Activated gamma-delta T cell treated with Interleukin-2 at 50 U/mL for 16 hours (primary cell): Measurements from ENCODE around the gene HDAC2.
A peak's percentile ranks its signal among the peaks of the same experiment; 100 is the strongest.
"Not testable (repeated sequence)": the region's sequence is repeated elsewhere in the genome, so short reads cannot be mapped to it uniquely, and the experiment has no call there.

Experiments used
- DNase-seq: peaks from one replicate; pipeline ENCODE4 v3.0.0-alpha.2; 2020

HDAC2 gene

DNA sequence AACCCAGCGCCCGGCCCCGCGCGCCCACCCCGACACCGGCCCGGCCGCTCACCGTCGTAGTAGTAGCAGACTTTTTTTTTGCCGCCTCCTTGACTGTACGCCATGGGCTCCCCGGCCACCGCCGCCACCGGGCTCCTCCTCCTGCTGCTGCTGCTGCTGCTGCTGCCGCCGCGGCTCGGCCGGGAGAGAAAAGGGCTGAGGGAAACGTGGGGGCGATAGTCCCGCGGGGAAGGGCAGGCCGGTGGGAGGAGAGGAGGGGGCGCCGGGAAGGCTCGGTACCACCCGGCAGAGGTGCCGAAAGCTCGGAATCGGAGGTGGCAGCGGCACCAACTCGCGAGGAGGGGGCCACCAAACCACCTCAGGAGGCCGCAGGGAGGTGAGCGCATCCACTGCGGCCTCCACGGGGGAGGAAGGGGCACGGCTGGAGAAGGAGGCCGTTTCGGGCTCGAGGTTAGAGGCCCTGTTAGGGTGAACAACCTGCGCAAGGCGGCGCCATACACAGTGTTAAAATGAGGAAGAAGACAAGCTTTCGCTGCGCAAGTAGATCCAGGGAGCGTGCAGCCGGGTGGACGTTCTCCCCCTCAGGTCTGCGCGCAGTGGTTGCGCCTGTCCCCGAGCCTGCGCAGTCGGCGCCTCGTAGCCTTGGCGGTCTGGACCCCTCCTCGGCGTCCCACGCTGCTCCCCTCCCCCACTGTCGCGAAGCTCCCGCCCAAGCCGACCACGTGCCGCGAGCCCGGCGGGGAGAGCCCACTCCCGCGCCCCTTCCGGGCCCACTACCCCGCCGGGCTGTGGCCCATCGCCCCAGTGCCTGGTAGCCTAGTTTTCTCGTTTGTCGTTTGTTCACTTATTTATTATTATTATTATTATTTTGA, at the start of gene HDAC2:
Gene HDAC2, minus strand, starts transcription at position 344 of the 872 bp plus-strand sequence. Its CDS starts 240 bp downstream, at position 104.
- DNase-seq, result peak; percentile 81

GRCh38 chr6:114020196-114020595, 49.2 kb upstream of the HDAC2 start:
- DNase-seq, result no peak

- not testable (repeated sequence) for DNase-seq
These were observed 46.2 kb upstream of the HDAC2 start for GRCh38 chr6:114017146-114017545.

DNA sequence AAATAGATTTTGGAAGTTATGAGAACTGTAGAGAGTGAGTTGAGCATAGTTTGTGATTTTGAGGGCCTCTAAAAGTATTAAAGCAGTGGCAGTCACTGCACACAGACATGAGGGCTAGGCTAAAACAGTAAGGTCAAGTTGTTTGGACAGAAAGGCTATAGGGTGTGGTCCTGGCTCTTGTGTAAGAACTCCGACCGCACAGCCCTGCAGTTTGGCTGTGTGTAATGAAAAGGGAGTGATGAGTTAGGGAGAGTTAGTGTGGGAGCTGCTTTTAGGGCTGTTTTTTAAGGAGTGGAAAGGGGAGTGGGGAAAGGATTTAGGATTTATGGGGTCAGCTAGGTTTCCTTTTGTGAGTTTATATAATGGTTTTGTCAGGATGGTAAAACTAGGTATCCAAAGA, 43.2 kb upstream of the HDAC2 start:
- not testable (repeated sequence) for DNase-seq

DNA sequence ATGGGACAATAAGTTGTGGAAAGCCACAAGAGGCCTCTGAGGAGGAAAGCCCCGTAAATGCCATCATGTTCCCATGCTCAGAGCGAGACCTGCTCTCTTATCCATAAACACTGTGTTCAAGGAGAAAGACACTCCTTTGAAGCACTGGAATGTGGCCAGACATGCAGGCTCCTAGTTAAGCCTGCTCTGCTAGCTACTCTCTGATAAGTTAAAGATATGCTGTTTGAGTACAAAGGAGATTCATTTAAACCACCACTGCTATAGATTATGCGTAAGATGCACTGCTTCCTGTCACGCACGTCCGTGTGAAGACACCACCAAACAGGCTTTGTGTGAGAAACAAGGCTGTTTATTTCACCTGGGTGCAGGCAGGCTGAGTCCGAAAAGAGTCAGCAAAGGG, 40.5 kb upstream of the HDAC2 start:
- DNase-seq, result not testable (repeated sequence)

GRCh38 chr6:114010540-114010939, 39.6 kb upstream of the HDAC2 start:
- no peak for DNase-seq

DNA sequence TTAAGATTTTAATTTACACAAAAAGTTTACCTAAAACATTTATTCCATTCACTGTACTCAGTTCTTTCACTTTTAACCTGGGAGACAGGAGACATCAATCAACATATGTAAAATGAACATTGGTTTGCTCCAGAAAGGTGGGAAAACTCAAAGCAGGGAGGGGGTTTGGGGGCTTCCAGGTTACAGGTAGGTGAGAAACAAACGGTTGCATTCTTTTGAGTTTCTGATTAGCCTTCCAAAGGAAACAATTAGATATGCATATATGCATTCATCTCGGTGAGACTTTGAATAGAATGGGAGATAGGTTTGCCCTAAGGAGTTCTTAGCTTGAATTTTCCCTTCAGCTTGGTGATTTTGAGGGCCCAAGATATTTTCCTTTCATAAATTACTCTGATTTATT, 38.2 kb upstream of the HDAC2 start:
- DNase-seq, result no peak

DNA sequence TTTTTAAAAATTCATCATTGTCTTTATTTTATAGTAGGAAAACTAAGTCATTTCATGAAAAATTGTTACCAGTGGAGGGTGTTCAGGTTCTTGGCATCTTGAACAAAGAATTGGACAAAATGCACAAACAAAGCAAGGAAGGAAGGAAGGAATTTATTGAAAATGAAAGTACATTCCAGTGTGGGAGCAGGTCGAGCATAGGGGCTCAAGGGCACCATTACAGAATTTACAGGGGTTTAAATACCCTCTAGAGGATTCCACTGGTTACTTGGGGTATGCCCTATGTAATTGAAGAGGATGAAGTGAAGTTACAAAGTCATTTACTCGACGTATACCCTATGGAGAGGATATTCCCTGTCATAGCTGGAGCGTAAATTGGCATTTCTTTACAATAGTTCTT, 37.4 kb upstream of the HDAC2 start:
- no peak for DNase-seq

DNA sequence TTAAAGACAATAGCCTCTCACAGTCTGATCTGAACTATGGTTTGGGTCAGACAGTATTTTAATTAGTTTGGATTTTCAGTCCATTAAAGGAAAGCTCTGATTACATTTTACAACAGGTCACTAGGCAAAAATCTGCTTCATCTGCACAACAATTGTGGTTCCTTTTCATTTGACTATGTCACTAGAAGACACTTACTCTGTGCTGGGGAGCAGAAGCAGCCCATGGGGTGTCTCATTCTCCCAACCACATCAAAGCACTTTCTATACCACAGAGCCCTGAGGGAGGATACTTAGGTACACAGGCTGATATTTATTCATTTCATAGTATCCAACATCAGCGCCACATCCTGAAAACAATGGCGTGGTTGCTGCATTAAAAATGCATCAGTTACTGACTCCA, 36.6 kb upstream of the HDAC2 start:
- DNase-seq, result peak; percentile 29

GRCh38 chr6:114001354-114001753, 30.4 kb upstream of the HDAC2 start:
- no peak for DNase-seq

GRCh38 chr6:114000069-114000468, 29.1 kb upstream of the HDAC2 start:
- DNase-seq, result no peak

GRCh38 chr6:113999284-113999683, 28.3 kb upstream of the HDAC2 start:
- DNase-seq, result no peak

GRCh38 chr6:113998811-113999210, 27.9 kb upstream of the HDAC2 start:
- DNase-seq, result no peak

GRCh38 chr6:113997116-113997515, 26.2 kb upstream of the HDAC2 start:
- DNase-seq, result no peak

DNA sequence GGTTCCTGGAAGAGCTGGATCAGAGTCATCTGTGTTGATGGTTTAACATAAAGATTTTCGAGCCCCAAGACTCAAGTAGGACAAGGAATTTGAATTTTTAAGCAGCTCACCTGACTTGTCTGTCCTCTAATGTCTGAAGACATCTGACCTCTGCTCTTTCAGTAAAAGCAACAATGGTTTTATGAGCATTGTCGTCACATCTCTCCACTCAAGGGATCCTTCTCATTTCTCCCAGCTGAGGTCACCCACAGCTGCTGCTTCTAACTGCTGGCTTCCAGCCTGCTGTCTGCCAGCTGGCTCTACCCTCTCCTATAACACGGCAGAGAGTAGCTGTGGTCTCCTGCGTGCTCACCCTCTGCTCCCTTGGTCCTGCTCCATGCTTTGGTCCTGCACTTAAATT, 24.7 kb upstream of the HDAC2 start:
- no peak for DNase-seq

- peak; percentile 37 for DNase-seq
These were observed 24.0 kb upstream of the HDAC2 start for GRCh38 chr6:113994934-113995342.

DNA sequence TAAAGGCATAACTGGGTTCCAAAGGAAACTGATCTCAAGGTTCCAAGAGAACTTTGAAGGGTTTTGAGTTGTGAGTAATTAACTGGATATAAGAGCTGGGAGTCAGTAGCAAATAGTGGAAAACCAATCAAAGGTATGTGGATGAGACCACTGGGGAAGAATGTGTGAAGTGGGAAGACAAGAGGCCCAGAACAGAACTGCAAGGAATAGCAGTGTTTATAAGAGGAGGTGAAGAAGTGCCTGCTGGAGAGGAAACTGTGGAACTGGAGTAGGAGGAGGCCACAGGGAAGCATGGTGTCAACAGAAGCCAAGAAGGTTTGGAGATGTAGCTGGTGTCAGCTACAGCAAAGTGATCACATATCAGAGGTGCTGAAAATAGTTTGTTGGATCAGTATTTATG, 18.7 kb upstream of the HDAC2 start:
- no peak for DNase-seq

- not testable (repeated sequence) for DNase-seq
These were observed 11.7 kb upstream of the HDAC2 start for GRCh38 chr6:113982675-113983074.

DNA sequence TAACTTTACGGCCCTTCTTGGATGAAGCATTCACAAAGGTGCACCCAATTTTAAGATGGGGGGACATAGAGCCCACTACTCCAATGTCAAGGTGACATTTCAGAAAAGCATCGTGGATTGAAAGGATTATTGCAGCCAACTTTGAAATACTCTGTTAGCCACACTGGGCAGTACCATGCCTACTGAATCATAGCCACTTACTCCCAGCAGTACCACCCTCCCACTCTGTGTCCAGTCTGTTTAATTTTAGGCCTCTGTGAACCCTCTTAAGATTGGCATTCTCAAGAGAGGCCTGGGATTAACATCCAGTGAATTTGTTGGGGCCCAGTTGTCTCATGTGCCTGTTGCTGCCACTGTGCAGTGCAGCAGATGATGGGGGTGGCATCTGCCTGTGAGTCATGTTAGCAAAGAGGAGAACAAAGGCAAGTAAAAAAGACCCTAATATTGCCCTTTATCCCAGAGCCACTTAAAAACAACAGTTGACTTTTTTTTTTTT, 11.2 kb upstream of the HDAC2 start:
- no peak for DNase-seq

- DNase-seq, result no peak
These were observed 10.1 kb upstream of the HDAC2 start for GRCh38 chr6:113980937-113981554.

DNA sequence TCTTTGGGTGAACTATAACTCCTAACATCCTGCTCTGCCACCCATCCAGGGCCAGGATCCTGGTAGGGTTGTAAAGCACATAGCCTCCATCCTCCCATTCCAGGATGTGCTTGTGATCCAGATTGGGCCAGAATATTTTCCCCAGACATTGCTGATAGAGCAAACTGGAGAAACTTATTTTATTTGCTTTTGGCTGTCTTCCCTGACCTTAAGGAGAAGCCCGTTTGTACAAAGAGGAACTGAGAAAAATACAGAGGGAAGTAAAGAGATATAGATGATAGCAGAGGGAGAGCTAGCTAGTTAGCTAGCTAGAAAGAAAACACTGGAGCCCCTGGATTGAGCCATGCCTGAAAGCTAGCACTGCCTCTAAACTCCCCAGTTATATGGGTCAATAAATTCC, 9.0 kb upstream of the HDAC2 start:
- DNase-seq, result no peak

DNA sequence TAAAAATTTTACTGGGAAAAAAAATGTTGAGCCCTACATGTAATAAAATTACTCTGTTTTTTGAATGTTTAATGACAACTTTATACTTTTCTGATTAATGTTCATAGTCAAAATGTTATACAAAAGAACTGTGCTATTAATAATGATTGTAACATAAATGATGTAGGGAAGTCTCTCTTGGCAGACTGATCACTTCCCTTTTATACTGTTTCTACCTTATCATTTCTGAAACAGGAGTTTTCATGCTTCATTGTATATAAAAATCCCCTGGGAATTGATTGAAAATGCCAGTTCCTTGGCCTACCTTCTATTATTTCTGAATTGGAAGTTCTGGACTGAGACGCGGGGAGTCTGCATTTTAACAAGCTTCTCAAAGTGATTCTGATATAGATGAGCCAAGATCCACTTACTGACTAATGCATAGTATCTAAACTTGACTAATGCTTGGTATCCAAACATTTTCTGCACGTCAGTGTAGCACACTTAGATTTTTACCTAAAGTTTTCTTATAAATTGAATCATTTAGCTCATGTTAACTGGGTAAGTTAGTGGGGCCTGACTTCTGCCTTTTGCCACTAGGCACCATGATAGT, 7.2 kb upstream of the HDAC2 start:
- DNase-seq, result no peak

- DNase-seq, result no peak
These were observed 5.9 kb upstream of the HDAC2 start for GRCh38 chr6:113976806-113977205.

GRCh38 chr6:113971741-113972140, 793 bp upstream of the HDAC2 start:
- DNase-seq, result no peak
